ENCODE results near the gene MMS19.
"Not testable (repeated sequence)": the region's sequence is repeated elsewhere in the genome, so short reads cannot be mapped to it uniquely, and the experiment has no call there.

Gene MMS19

GRCh38 chr10:97459111-97459510 is 39.1 kb downstream of the MMS19 start:
- no peak for DNase-seq

- DNase-seq = no peak
These were observed 41.5 kb downstream of the MMS19 start for GRCh38 chr10:97456686-97457065.

- DNase-seq = no peak
These were observed 42.1 kb downstream of the MMS19 start for GRCh38 chr10:97456034-97456685.

GRCh38 chr10:97454330-97455036 is 43.7 kb downstream of the MMS19 start:
- no peak for DNase-seq

- DNase-seq = no peak
These were observed 45.9 kb downstream of the MMS19 start for GRCh38 chr10:97452352-97452751.

GRCh38 chr10:97451605-97452004 is 46.6 kb downstream of the MMS19 start:
- no peak for DNase-seq

GRCh38 chr10:97450828-97451227 is 47.4 kb downstream of the MMS19 start:
- DNase-seq = no peak

- DNase-seq = peak; percentile 70
These were observed 52.2 kb downstream of the MMS19 start, which contains the start of the genes EXOSC1 and ZDHHC16 for GRCh38 chr10:97445722-97446639. EXOSC1 (minus strand) TSS chr10:97446006; CDS start chr10:97445985, 21 bp downstream. ZDHHC16 (plus strand) TSS chr10:97446175; CDS start chr10:97451676, 5,501 bp downstream.

GRCh38 chr10:97445357-97445721 is 52.9 kb downstream of the MMS19 start:
- DNase-seq = no peak

GRCh38 chr10:97444212-97444611 is 54.0 kb downstream of the MMS19 start:
- no peak for DNase-seq

GRCh38 chr10:97442277-97442676 is 55.9 kb downstream of the MMS19 start:
- no peak for DNase-seq

GRCh38 chr10:97435211-97435610 is 63.0 kb downstream of the MMS19 start:
- no peak for DNase-seq

- no peak for DNase-seq
These were observed 63.7 kb downstream of the MMS19 start for GRCh38 chr10:97434557-97434956.

GRCh38 chr10:97434055-97434454 is 64.2 kb downstream of the MMS19 start:
- DNase-seq = no peak

GRCh38 chr10:97428572-97428981 is 69.6 kb downstream of the MMS19 start:
- DNase-seq = no peak

GRCh38 chr10:97427571-97428179 is 70.5 kb downstream of the MMS19 start:
- DNase-seq = no peak

GRCh38 chr10:97426776-97427570 is 71.2 kb downstream of the MMS19 start:
- no peak for DNase-seq

- DNase-seq = peak; percentile 75
These were observed 72.1 kb downstream of the MMS19 start, which contains the start of gene PGAM1 for GRCh38 chr10:97425964-97426775. PGAM1 (plus strand) TSS chr10:97426191; CDS start chr10:97426308, 117 bp downstream.

- not testable (repeated sequence) for DNase-seq
These were observed 74.5 kb downstream of the MMS19 start for GRCh38 chr10:97423757-97424098.

- DNase-seq = no peak
These were observed 81.7 kb downstream of the MMS19 start for GRCh38 chr10:97416565-97416964.

GRCh38 chr10:97412891-97413304 is 85.3 kb downstream of the MMS19 start:
- no peak for DNase-seq
